H9 (cell line): ENCODE measurements around the gene ANKRD13B. TPM values are rescaled to one million over a fixed set of nuclear protein-coding genes. Genes with fewer than 3 reads are reported as not detected.

Experiments
- DNase-seq: peaks from one replicate; pipeline ENCODE4 v3.0.0-alpha.2; 2017
- H2AFZ ChIP-seq: one replicate; pipeline ENCODE4 v1.6.1; 2013; ENCODE audit warnings: mild to moderate bottlenecking, low read length, control low read depth, moderate library complexity
- H2AK5ac ChIP-seq: 2 replicates; pipeline ENCODE4 v1.6.1; 2013; ENCODE audit warnings: low read length, control low read depth, mixed read lengths; ENCODE audit not compliant: insufficient read length
- H2BK120ac ChIP-seq: one replicate; pipeline ENCODE4 v1.6.1; 2013; ENCODE audit warnings: low read depth, mild to moderate bottlenecking, low read length, control low read depth, inconsistent platforms; ENCODE audit not compliant: poor library complexity, severe bottlenecking
- H2BK12ac ChIP-seq: 2 replicates; pipeline ENCODE4 v1.6.1; 2013; ENCODE audit warnings: low read length, control low read depth, mixed read lengths, low read depth; ENCODE audit not compliant: insufficient read length
- H2BK15ac ChIP-seq: 2 replicates; pipeline ENCODE4 v1.6.1; 2013; ENCODE audit warnings: low read depth, low read length, control low read depth
- H2BK20ac ChIP-seq: one replicate; pipeline ENCODE4 v1.6.1; 2013; ENCODE audit warnings: low read depth, mild to moderate bottlenecking, low read length, control low read depth, inconsistent platforms; ENCODE audit not compliant: poor library complexity, severe bottlenecking
- H2BK5ac ChIP-seq: 2 replicates; pipeline ENCODE4 v1.6.1; 2013; ENCODE audit warnings: low read length, control low read depth, mixed read lengths; ENCODE audit not compliant: insufficient read length
- H3K14ac ChIP-seq: 2 replicates; pipeline ENCODE4 v1.6.1; 2013; ENCODE audit warnings: low read length, control low read depth; ENCODE audit not compliant: insufficient read depth
- H3K18ac ChIP-seq: 2 replicates; pipeline ENCODE4 v1.6.1; 2013; ENCODE audit warnings: low read depth, mild to moderate bottlenecking, mixed read lengths, low read length, control low read depth; ENCODE audit not compliant: insufficient read length
- H3K23ac ChIP-seq: 2 replicates; pipeline ENCODE4 v1.6.1; 2013; ENCODE audit warnings: low read length, control low read depth, mixed read lengths, low read depth; ENCODE audit not compliant: insufficient read length
- H3K23me2 ChIP-seq: 2 replicates; pipeline ENCODE4 v1.6.1; 2013; ENCODE audit warnings: low read depth, mild to moderate bottlenecking, mixed read lengths, low read length, control low read depth; ENCODE audit not compliant: insufficient read length, poor library complexity, severe bottlenecking
- H3K27ac ChIP-seq: 2 replicates; pipeline ENCODE4 v1.5.1; 2013; ENCODE audit warnings: low read length, control low read depth, mixed read lengths, low read depth; ENCODE audit not compliant: insufficient read length
- H3K27me3 ChIP-seq: 2 replicates; pipeline ENCODE4 v1.6.1; 2013; ENCODE audit warnings: low read length, control low read depth, inconsistent platforms; ENCODE audit not compliant: insufficient read depth
- H3K4ac ChIP-seq: 2 replicates; pipeline ENCODE4 v1.6.1; 2013; ENCODE audit warnings: low read depth, mild to moderate bottlenecking, control low read depth, inconsistent platforms, low read length, moderate library complexity
- H3K4me1 ChIP-seq: 2 replicates; pipeline ENCODE4 v1.6.1; 2013; ENCODE audit warnings: low read length, control low read depth, inconsistent platforms; ENCODE audit not compliant: insufficient read depth
- H3K4me2 ChIP-seq: 2 replicates; pipeline ENCODE4 v1.6.1; 2013; ENCODE audit warnings: low read length, control low read depth, mixed read lengths; ENCODE audit not compliant: insufficient read length, insufficient read depth
- H3K56ac ChIP-seq: 2 replicates; pipeline ENCODE4 v1.6.1; 2013; ENCODE audit warnings: low read depth, mild to moderate bottlenecking, mixed read lengths, low read length, control low read depth; ENCODE audit not compliant: insufficient read length
- H3K79me1 ChIP-seq: 2 replicates; pipeline ENCODE4 v1.6.1; 2013; ENCODE audit warnings: low read depth, mild to moderate bottlenecking, moderate library complexity, low read length, control low read depth, inconsistent platforms; ENCODE audit not compliant: insufficient read depth, poor library complexity, severe bottlenecking
- H3K79me2 ChIP-seq: 2 replicates; pipeline ENCODE4 v1.6.1; 2013; ENCODE audit warnings: low read length, control low read depth, inconsistent platforms; ENCODE audit not compliant: insufficient read depth
- H3K9ac ChIP-seq: 2 replicates; pipeline ENCODE4 v1.6.1; 2013; ENCODE audit warnings: low read length, control low read depth, mixed read lengths; ENCODE audit not compliant: insufficient read length; ENCODE audit errors: extremely low read depth
- H3K9me3 ChIP-seq: one replicate; pipeline ENCODE4 v1.6.1; 2013; ENCODE audit warnings: low read depth, low read length, inconsistent platforms; ENCODE audit not compliant: control insufficient read depth
- H3T11ph ChIP-seq: one replicate; pipeline ENCODE4 v1.6.1; 2013; ENCODE audit warnings: mild to moderate bottlenecking, low read length, control low read depth, inconsistent platforms
- H4K20me1 ChIP-seq: one replicate; pipeline ENCODE4 v1.6.1; 2013; ENCODE audit not compliant: control insufficient read depth, insufficient read length, insufficient read depth
- H4K5ac ChIP-seq: 2 replicates; pipeline ENCODE4 v1.6.1; 2013; ENCODE audit warnings: low read depth, mild to moderate bottlenecking, mixed read lengths, low read length, control low read depth; ENCODE audit not compliant: insufficient read length
- H4K8ac ChIP-seq: replicated peaks from 2 replicates; pipeline ENCODE4 v1.6.1; 2013; ENCODE audit warnings: low read length, control low read depth, mixed read lengths, low read depth; ENCODE audit not compliant: insufficient read length
- H4K91ac ChIP-seq: 2 replicates; pipeline ENCODE4 v1.6.1; 2013; ENCODE audit warnings: low read depth, mild to moderate bottlenecking, moderate library complexity, mixed read lengths, low read length, control low read depth; ENCODE audit not compliant: insufficient read length
- H3K27ac Mint-ChIP-seq, 3 experiments: 2 replicates in 2 of 3; 3 replicates in 1 of 3; pipeline ENCODE4 v1.8.0; 2020 to 2021; ENCODE audit warnings: mixed read lengths in 3 of 3, mild to moderate bottlenecking in 1 of 3, moderate library complexity in 1 of 3
- H3K27me3 Mint-ChIP-seq: 2 replicates; pipeline ENCODE4 v1.8.0; 2021; ENCODE audit warnings: low read depth, mild to moderate bottlenecking, moderate library complexity, mixed read lengths
- H3K36me3 Mint-ChIP-seq, 3 experiments: 2 replicates in 2 of 3; 3 replicates in 1 of 3; pipeline ENCODE4 v1.8.0; 2020 to 2021; ENCODE audit warnings: low read depth in 3 of 3, mixed read lengths in 3 of 3; ENCODE audit not compliant: insufficient read depth in 1 of 3
- H3K4me1 Mint-ChIP-seq, 2 experiments: 2 replicates each; pipeline ENCODE4 v1.8.0; 2020; ENCODE audit warnings: mixed read lengths in 2 of 2
- H3K4me3 Mint-ChIP-seq, 2 experiments: 2 replicates in 1 of 2; 3 replicates in 1 of 2; pipeline ENCODE4 v1.8.0; 2020 to 2021; ENCODE audit warnings: mild to moderate bottlenecking in 2 of 2, mixed read lengths in 2 of 2, moderate library complexity in 1 of 2
- H3K9me3 Mint-ChIP-seq, 2 experiments: 2 replicates in 1 of 2; 3 replicates in 1 of 2; pipeline ENCODE4 v1.8.0; 2020; ENCODE audit warnings: mild to moderate bottlenecking in 2 of 2, mixed read lengths in 2 of 2, moderate library complexity in 1 of 2
- WGBS: extraction: QIAGEN DNeasy Blood & Tissue Kit; methylation state at CpG from one replicate; pipeline ENCODE4 v1.1.7; 2013; ENCODE audit warnings: missing lambda C conversion rate, low lambda C conversion rate, mixed read lengths; ENCODE audit not compliant: insufficient read length; ENCODE audit errors: extremely low coverage; 5-methylcytosine and 5-hydroxymethylcytosine counted together
- total RNA-seq: library from RNA; stranded (reverse); gene quantifications from 2 replicates; pipeline ENCODE4 v1.2.1, GENCODE V29; 2021
- TF ChIP-seq, protein P1 (sequence below): fragments of 200-600 bp; sonication (generic); conservative IDR thresholded peaks from 3 replicates; pipeline ENCODE4 v1.8.0; 2021; ENCODE audit warnings: antibody characterized with exemption, mild to moderate bottlenecking

ANKRD13B gene
- total RNA-seq, 1 experiment from 2014 or later: 24.2 TPM

DNA sequence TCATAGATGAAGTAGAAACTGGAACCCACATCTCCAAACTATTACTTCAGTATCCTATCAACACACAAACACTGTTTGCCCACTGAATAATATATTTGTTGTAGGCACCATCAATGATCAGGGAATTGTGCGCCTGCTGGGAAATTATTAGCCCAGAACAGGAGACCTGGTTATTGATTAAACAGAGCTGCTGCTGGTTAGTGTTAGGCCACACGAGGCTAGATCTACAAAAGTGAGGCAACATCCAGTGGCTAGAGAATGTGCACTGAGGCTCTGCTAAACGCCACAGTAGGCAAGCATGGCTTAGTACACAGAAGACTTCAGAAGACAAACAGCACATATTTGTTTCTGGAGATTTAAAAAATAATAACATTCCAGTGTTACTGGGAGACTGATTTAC is 37.1 kb upstream of the ANKRD13B start:
- H3K27me3 ChIP-seq: no peaks in the 10 kb centered on the region
- Mint-ChIP-seq H3K4me1 (no peaks in the 10 kb centered on the region), H3K27me3 (peaks cover 7% of the 10 kb centered on the region), H3K27ac (no peak overlapping the region), H3K4me3 (no peak overlapping the region), H3K36me3 (no peaks in the 10 kb centered on the region; a peak in 1 of 7 replicates), H3K9me3 (no peaks in the 10 kb centered on the region)
- no peak overlapping the region for H3K9ac ChIP-seq
- H3K79me2 ChIP-seq: no peaks in the 10 kb centered on the region
- no peak overlapping the region for H3K18ac ChIP-seq
- TF ChIP-seq, protein P1, sequence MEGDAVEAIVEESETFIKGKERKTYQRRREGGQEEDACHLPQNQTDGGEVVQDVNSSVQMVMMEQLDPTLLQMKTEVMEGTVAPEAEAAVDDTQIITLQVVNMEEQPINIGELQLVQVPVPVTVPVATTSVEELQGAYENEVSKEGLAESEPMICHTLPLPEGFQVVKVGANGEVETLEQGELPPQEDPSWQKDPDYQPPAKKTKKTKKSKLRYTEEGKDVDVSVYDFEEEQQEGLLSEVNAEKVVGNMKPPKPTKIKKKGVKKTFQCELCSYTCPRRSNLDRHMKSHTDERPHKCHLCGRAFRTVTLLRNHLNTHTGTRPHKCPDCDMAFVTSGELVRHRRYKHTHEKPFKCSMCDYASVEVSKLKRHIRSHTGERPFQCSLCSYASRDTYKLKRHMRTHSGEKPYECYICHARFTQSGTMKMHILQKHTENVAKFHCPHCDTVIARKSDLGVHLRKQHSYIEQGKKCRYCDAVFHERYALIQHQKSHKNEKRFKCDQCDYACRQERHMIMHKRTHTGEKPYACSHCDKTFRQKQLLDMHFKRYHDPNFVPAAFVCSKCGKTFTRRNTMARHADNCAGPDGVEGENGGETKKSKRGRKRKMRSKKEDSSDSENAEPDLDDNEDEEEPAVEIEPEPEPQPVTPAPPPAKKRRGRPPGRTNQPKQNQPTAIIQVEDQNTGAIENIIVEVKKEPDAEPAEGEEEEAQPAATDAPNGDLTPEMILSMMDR: no peak
- H3T11ph ChIP-seq: no peak overlapping the region
- no peaks in the 10 kb centered on the region for H4K20me1 ChIP-seq
- H2AK5ac ChIP-seq: no peak overlapping the region
- no peaks in the 10 kb centered on the region for H3K9me3 ChIP-seq
- no peaks in the 10 kb centered on the region for H3K79me1 ChIP-seq
- no peak overlapping the region for H2BK20ac ChIP-seq
- no peak overlapping the region for H3K14ac ChIP-seq
- no peaks in the 10 kb centered on the region for H3K4me1 ChIP-seq
- no peak overlapping the region for H2BK12ac ChIP-seq
- H4K5ac ChIP-seq: no peak overlapping the region
- no peak overlapping the region for H2BK15ac ChIP-seq
- H3K27ac ChIP-seq: no peak overlapping the region
- no peak overlapping the region for H3K23ac ChIP-seq
- H3K4ac ChIP-seq: no peak overlapping the region
- H4K91ac ChIP-seq: no peak overlapping the region
- H2AFZ ChIP-seq: no peak overlapping the region
- no peak overlapping the region for H4K8ac ChIP-seq
- H2BK5ac ChIP-seq: no peak overlapping the region
- H3K23me2 ChIP-seq: no peaks in the 10 kb centered on the region
- H2BK120ac ChIP-seq: no peak overlapping the region
- no peak for DNase-seq
- H3K56ac ChIP-seq: no peak overlapping the region
- no peak overlapping the region for H3K4me2 ChIP-seq
- no CpG with 5 or more reads among the region's 3 CpGs for WGBS
